A172 (cell line): ENCODE results near the gene BIRC5. TPM values are rescaled to one million over a fixed set of nuclear protein-coding genes. Genes with fewer than 3 reads are reported as not detected.
"Not testable (repeated sequence)": the region's sequence is repeated elsewhere in the genome, so short reads cannot be mapped to it uniquely, and the experiment has no call there.

ENCODE experiments used
- DNase-seq: peaks from one replicate; pipeline ENCODE4 v3.0.0-alpha.2; 2015; ENCODE audit warnings: low spot score
- total RNA-seq: library from RNA; depleted of rRNA; stranded (reverse); fragments of >200 nt; shearing (Covaris generic); gene quantifications from 2 replicates; pipeline ENCODE4 v1.2.3, GENCODE V29; 2014; rRNA removed

The BIRC5 gene
- 174 and 237 TPM in 2 replicates for total RNA-seq

DNA sequence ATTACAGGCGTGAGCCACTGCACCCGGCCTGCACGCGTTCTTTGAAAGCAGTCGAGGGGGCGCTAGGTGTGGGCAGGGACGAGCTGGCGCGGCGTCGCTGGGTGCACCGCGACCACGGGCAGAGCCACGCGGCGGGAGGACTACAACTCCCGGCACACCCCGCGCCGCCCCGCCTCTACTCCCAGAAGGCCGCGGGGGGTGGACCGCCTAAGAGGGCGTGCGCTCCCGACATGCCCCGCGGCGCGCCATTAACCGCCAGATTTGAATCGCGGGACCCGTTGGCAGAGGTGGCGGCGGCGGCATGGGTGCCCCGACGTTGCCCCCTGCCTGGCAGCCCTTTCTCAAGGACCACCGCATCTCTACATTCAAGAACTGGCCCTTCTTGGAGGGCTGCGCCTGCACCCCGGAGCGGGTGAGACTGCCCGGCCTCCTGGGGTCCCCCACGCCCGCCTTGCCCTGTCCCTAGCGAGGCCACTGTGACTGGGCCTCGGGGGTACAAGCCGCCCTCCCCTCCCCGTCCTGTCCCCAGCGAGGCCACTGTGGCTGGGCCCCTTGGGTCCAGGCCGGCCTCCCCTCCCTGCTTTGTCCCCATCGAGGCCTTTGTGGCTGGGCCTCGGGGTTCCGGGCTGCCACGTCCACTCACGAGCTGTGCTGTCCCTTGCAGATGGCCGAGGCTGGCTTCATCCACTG is at the start of gene BIRC5:
Gene BIRC5 (plus strand): TSS at position 238 of the 690 bp plus-strand sequence. CDS start 64 bp downstream, at position 302.
- DNase-seq = peak; percentile 76

- DNase-seq = no peak
Measured at GRCh38 chr17:78164748-78165607, 49.1 kb upstream of the BIRC5 start.

DNA sequence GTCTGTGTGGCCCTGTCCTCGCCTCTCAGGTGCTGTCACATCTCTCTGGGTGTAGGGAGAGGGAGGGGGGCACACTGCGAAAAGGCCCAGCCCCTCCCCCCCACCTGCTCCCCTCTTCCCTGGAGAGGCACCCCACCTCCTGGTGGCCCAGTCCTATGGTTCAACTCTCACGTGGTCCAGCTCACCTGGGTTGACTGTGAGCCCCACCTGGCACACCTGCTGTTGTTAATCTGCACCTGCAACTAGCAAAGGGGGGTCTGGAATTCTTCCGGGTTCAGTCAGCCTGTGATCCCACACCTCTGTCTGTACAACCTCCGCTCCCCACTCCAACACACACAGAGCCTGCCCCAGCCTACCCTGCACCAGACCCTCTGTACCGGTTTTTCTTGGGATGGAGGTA is 47.6 kb upstream of the BIRC5 start:
- no peak for DNase-seq

- DNase-seq = peak; percentile 48
Measured at GRCh38 chr17:78168242-78168902, 45.7 kb upstream of the BIRC5 start, which contains the start of gene SYNGR2. SYNGR2 (plus strand) TSS chr17:78168581; CDS start chr17:78168617, 36 bp downstream.

DNA sequence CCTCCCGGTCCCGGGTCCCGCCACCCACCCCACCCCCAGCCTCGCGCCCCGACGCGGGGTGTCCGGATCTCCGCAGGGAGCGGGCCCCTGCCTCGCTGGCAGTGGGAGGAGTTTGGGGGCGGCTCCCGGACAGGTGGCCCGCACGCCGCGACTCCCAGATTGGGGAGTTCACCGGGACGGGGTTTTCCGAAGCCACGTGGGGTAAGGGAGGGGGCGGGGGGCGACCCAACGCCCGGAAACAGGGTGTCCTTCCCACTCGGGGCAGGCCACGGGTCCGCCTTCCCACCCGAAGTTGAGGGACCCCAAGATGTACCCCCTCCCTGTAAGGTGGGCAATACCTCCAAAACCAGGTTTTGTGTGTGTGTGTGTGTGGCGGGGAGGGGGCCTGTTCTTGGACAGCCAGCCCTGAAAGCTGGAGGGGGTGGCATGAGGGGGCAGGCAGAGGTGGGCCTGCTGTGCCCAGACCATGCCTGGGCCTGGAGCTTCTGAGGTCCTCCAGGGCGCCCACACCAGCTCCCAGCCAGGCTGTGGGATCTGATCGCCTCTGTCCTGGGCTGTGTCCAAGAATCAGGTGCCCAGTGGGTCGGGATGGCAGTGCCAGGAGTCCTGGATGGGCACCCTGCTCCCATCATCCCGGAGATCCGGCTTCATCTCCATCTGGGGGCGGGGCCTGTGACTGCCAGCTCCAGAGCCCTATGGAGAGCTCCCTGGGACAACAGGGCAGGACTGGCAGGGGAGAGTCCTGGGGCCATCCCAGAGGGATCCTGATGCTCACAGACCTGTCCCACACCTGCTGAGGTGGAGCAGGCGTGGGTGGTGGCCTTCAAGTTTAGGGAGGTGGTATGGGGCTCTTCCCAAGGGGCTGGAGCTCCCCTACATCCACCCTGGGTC is 44.9 kb upstream of the BIRC5 start:
- peak; percentile 80 for DNase-seq

- DNase-seq = no peak
Measured at GRCh38 chr17:78170692-78171590, 43.1 kb upstream of the BIRC5 start.

- not testable (repeated sequence) for DNase-seq
Measured at GRCh38 chr17:78171591-78172248, 42.3 kb upstream of the BIRC5 start.

DNA sequence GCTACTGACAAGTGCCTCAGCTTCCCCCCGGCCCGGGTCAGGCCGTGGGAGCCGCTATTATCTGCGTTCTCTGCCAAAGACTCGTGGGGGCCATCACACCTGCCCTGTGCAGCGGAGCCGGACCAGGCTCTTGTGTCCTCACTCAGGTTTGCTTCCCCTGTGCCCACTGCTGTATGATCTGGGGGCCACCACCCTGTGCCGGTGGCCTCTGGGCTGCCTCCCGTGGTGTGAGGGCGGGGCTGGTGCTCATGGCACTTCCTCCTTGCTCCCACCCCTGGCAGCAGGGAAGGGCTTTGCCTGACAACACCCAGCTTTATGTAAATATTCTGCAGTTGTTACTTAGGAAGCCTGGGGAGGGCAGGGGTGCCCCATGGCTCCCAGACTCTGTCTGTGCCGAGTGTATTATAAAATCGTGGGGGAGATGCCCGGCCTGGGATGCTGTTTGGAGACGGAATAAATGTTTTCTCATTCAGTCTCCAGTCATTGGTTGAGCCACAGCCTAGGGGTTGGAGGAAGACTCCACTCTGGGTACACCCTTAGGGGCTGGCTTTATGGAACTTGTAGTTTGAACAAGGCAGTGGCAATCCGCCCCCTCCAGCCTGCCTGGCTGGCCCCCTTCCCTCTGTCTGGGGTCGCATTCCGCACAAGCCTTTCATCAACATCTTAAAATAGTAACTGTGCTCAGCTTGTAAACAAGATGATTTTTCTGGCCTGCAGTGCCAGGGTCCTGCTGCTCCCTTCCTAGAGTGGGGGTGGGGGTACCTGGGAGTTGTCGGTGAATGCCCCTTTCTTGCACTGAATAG is 41.6 kb upstream of the BIRC5 start:
- no peak for DNase-seq

GRCh38 chr17:78173097-78173715 is 40.8 kb upstream of the BIRC5 start:
- DNase-seq = no peak

GRCh38 chr17:78174346-78174869 is 39.6 kb upstream of the BIRC5 start:
- no peak for DNase-seq

DNA sequence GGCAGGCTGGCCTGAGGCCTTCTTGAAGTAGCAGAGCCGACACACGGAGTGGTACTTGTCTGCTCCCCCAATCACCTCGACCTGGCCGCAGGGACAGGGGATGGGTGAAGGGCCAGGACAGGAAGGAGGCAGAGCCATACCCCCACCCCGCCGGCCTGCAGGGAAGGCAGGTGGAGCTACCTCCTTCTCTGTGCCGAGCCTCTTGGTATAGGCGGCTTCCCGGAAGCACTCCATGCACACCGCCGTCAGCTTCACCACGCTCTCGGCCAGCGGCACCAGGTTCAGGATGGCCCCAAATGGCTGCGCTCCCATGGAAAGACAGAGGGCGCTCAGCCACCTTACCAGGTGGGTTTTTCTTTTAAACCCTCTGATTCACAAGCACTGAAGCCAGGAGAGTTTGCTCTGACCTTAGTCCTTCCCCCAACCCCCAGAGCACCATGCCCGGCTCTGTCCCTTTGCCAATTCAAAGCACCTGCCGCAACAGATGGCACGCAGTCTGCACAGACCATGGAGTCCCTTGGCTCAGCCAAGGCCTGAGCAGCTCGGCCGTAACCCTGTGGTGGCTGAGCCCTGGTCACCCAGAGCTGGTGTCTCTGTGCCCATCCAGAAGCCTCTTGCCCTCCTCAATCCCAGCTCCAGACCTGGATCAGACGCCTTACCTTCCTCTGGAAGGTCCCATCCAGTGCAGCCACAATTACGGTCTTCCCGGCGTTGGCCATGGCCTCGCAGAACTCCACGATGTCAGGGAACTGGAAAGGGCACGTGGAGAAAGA is 39.0 kb upstream of the BIRC5 start:
- DNase-seq = no peak

- no peak for DNase-seq
Measured at GRCh38 chr17:78175643-78175981, 38.4 kb upstream of the BIRC5 start.

GRCh38 chr17:78176548-78177025 is 37.5 kb upstream of the BIRC5 start:
- no peak for DNase-seq

GRCh38 chr17:78179372-78179771 is 34.7 kb upstream of the BIRC5 start:
- DNase-seq = no peak

DNA sequence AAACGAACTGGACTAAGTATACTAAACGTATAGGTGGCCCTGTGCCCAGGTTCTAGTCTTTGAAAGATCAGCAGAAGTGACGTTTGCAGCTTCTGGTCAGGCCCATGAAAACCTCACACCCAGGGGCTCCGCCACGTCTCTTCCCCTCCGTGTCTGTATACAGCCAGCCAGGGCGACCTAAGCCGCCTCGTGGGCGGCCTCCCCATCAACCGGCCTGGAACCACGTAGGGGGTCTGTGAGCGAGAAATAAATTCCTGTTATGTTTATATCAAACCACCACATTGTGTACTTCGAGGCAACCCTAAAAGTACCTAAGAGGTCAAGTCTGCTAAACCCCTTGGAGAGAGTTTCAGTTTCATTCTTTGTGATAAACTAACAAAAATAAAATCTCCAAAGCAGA is 34.0 kb upstream of the BIRC5 start:
- DNase-seq = no peak

GRCh38 chr17:78180508-78180907 is 33.5 kb upstream of the BIRC5 start:
- no peak for DNase-seq

- no peak for DNase-seq
Measured at GRCh38 chr17:78182504-78182903, 31.5 kb upstream of the BIRC5 start.
